Retina (tissue), 1 donor: ENCODE data around the gene SLC17A9.

ENCODE experiments used
- DNase-seq: peaks from one replicate; pipeline ENCODE4 v3.0.0-alpha.2; 2016

SLC17A9 gene

GRCh38 chr20:62985444-62985778 lies 32.9 kb downstream of the SLC17A9 start:
- no peak for DNase-seq

GRCh38 chr20:62986257-62986800 lies 33.8 kb downstream of the SLC17A9 start:
- no peak for DNase-seq

- no peak for DNase-seq
Measured at GRCh38 chr20:62987114-62987513, 34.6 kb downstream of the SLC17A9 start.

- DNase-seq, result no peak
Measured at GRCh38 chr20:62989201-62989601, 36.7 kb downstream of the SLC17A9 start.

DNA sequence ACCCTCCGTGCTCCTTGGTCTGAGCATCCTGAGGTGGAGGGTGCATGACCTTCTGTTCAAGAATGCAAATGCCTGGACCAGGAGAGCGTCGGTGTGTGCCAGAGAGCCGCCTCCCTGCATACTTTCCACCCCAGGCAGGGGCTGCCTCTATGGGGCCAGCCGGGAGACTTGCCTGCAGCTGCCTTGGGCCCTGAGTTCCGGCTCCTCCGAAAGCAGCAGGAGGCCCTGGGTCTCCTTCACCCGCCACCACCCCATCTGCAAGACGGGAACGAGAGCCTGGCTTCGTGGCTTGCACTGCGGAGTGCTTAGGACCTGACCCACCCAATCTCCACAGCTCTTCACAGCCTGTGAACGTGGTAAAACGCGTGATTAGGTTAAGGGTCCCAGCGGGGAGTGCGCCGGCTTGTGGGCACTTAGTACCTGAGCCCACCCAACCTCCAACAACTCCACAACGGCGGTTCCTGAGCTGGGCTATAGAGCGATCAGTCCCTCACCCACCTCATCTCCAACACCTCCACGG lies 37.9 kb downstream of the SLC17A9 start:
- no peak for DNase-seq

DNA sequence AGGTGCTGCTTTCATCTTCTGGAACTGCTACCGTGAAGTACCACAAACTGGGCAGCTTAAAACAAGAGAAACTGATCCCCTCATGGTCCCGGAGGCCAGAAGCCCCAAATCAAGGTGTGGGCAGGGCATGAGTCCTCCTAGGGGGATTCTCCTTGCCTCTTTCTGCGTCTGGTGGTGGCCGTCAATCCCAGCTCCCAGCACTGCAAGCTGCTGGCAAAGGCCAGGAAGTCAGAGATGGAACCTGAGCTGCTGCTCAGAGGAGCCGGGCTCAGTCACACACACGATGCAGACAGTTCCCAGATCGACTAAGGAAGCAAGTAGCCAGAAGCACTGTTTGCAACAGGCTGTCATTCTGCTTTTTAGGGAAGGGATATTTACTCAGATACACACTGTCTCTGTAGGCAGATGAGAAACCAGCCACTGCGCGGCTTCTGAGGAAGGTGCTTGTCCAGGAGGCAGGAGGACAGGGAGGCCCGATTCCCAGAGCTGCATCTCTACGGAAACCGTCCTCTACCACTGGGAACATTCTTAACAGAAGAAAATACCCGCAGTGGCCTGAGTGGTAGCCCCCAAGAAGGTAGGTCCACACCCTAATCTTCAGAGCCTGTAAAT lies 38.8 kb downstream of the SLC17A9 start:
- no peak for DNase-seq

DNA sequence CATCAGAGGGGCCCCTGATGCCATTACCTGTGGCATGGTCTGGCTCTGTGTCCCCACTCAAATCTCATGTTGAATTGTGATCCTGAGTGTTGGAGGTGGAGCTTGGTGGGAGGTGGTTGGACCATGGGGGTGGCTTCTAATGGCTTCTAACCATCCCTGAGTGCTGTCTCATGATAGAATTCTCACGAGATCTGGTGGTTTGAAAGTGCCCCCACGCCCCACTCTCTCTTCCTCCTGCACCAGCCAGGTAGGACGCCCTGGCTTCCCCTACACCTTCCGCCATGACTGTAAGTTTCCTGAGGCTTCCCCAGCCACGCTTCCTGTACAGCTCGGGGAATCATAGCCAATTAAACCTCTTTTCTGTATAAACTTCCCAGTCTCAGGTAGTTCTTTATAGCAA lies 39.4 kb downstream of the SLC17A9 start:
- no peak for DNase-seq

GRCh38 chr20:62993856-62994494 lies 41.5 kb downstream of the SLC17A9 start:
- peak; percentile 66 for DNase-seq

DNA sequence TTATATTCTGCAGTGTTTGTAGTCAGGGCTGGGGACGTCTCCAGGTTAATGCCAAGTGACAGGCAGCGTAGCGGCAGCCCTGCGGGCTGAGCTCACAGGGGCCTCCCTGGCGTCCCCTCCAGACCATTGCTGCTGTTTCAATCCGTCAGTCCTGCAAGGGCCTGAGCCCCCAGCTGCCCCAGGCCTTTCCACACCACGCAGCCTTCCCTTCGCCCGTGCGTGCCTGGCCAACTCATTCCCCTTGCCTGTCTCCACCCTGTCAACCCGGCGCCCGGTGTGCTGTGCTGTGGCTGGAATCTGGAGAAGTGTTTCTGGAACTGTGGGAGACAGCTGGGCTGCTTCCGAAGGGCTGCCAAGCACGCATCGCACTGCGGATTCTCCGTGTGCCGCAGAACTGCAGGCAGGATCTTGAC lies 42.4 kb downstream of the SLC17A9 start:
- peak; percentile 85 for DNase-seq

- no peak for DNase-seq
Measured at GRCh38 chr20:62995481-62995880, 43.0 kb downstream of the SLC17A9 start.

GRCh38 chr20:62995898-62996595 lies 43.5 kb downstream of the SLC17A9 start:
- no peak for DNase-seq

GRCh38 chr20:62996596-62996982 lies 44.1 kb downstream of the SLC17A9 start:
- DNase-seq, result no peak

GRCh38 chr20:62997417-62998035 lies 45.0 kb downstream of the SLC17A9 start:
- DNase-seq, result no peak

DNA sequence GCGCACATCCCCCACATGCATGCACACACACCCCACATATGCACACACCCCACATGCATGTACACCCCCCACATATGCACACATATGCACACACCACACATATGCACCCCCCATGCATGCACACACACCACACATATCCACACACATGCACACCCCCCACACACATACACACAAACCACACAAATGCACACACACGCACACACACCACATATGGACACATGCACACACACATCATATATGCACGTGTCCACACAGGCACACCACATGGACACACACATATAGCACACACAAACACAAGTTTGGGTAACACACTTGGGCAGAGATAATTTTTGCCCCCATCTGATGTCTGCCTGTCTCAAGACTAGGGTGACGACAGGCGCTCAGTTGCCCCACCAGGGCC lies 45.9 kb downstream of the SLC17A9 start:
- no peak for DNase-seq

DNA sequence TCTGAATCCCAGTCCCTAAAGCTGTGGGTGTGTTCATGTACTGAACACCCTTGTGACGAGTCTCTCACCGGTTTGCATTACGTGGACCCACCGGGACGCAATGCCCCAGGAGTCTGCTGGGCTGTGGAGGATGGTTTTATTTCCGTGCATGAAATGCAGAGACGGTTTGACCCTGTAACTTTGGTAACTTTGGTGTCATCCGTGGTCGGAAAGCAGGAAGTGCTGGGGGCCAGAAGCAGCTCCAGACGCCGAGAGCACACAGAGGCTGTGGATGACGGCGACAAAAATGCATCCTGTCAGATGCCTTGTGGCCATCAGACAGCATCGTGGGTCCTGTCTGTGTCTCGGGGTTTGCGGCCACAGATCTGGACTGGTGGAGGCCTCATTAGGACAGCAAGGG lies 47.1 kb downstream of the SLC17A9 start:
- no peak for DNase-seq

- DNase-seq, result no peak
Measured at GRCh38 chr20:63000036-63000435, 47.5 kb downstream of the SLC17A9 start.

GRCh38 chr20:63000958-63001357 lies 48.4 kb downstream of the SLC17A9 start:
- DNase-seq, result no peak

- no peak for DNase-seq
Measured at GRCh38 chr20:63002511-63002910, 50.0 kb downstream of the SLC17A9 start.

GRCh38 chr20:63003546-63003945 lies 51.0 kb downstream of the SLC17A9 start:
- no peak for DNase-seq

DNA sequence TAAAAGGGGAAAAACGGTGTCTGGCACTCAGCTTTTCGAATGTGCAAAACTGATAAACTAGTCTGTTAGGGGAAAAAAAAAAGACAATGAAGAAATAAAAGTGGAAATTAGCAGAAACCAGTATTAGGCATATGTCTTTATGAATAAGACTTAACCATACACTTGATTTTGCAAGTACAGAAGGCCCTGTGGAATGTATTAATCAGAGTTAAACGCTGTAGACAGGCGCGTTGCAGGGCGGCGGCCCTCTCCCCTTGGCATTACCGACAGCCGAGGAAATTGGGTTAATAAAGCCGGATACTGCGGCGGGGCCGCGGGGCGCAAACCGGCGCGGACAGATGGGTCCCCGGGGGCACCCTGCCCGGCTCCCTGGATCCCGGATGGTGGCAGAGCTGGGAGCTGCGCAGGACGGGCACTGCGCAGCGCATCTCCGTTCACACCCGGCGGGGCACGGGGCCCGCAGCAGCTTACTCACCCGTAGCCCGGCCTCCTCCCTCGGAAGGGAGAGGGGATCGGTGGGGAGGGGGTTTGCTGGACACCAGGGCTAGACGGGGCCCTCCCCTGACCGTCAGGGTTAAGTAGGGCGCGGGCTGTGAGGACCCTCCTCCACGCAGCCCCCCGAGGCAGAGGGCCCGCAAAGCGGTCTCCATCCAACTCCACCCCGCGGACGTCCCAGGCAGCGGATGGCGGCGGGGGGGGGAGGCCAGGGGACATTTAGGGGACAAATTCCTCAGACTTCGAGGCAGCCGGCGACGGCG lies 52.3 kb downstream of the SLC17A9 start:
- DNase-seq, result peak; percentile 72

DNA sequence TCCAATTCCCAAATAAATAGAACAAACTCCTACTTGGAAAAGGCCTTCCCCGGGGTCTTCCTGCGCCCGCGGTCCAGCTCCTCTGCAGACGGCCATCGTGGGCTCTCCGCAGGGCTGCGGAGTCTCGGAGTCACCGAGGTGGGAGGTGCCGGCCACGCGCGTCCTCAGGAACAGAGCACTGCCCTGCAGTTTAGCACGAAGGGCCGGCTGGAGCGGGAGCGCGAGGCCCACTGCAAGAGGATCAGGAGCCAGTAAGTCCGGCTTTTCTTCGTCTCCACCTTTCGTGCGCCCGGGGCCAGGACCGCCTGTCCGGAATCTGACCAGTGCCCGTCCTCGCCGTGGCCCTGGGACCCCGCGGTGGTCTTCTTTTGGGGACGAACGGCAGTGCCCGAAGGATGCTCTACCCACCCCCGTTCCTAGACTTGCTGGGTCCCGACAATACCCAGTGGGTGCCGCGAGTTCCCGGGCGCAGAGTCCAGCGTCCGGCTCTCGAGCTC lies 52.9 kb downstream of the SLC17A9 start:
- peak; percentile 66 for DNase-seq

- DNase-seq, result peak; percentile 65
Measured at GRCh38 chr20:63005862-63006539, 53.5 kb downstream of the SLC17A9 start.
